ENCODE results near the gene EHMT1. TPM values are rescaled to one million over a fixed set of nuclear protein-coding genes. Genes with fewer than 3 reads are reported as not detected.

EHMT1 gene
- total and polyA plus RNA-seq, 10 of the 15 experiments (the other 5 are each of a cell fraction or from before 2014, with no cell fraction given), result 2.9 to 100 (median 48.1) TPM

- no peak for DNase-seq (ENCODE audit: low read depth, low spot score)
- Histone ChIP-seq H3K27ac (ENCODE audit: control insufficient read depth, insufficient read depth) (no peak overlapping the region), H3K4me1 (ENCODE audit: control insufficient read depth, insufficient read depth, low read length) (no peaks in the 10 kb centered on the region), H3K79me2 (ENCODE audit: control insufficient read depth, insufficient read depth, low read length) (no peaks in the 10 kb centered on the region), H3K9ac (ENCODE audit: control insufficient read depth, insufficient read depth, low read length) (no peak overlapping the region), H4K20me1 (ENCODE audit: control insufficient read depth, insufficient read depth) (no peaks in the 10 kb centered on the region), H3K27me3 (replicated peaks in 1 of 2; ENCODE audit: control insufficient read depth in 2 of 2, insufficient read depth in 2 of 2, low read length in 1 of 2) (no peaks in the 10 kb centered on the region), H3K9me3 (replicated peaks; ENCODE audit: control insufficient read depth, insufficient read depth, low read length) (no peaks in the 10 kb centered on the region; the same call in 2 of the 3 replicates), H3K36me3 (ENCODE audit: control insufficient read depth in 2 of 2, insufficient read depth in 2 of 2, low read length in 1 of 2) (peaks cover 25 to 40% of the 10 kb centered on the region in 2 experiments), H2AFZ (ENCODE audit: control insufficient read depth, low read depth, low read length) (no peak overlapping the region), H3K4me2 (ENCODE audit: control insufficient read depth, insufficient read depth) (no peak overlapping the region), H3K4me3 (no peak overlapping the region)
- FAIRE-seq, result no peak
- intact Hi-C loops (cut with micrococcal nuclease; ENCODE audit: unreplicated experiment), result no loop called here
- ChIA-PET RAD21 (ENCODE audit: unreplicated experiment) (no interaction called here), POLR2A (no interaction called here), CTCF (no interaction called here), SMC1A (ENCODE audit: uncharacterized antibody, unreplicated experiment) (no interaction called here)
- no peak; the same call in 1 of the 3 replicates for ATAC-seq
- no peak for TF ChIP-seq RAD21 (IDR thresholded peaks at IDR 0.05; ENCODE audit: insufficient read depth, low read depth, low read length)
- TF ChIP-seq POLR2A (IDR thresholded peaks at IDR 0.05; ENCODE audit: low read depth, low read length), result 0 out of 2 replicates have a peak, but pooled peaks have one; percentile 52
- in situ Hi-C loops (cut with MboI), result no loop called here
- WGBS (ENCODE audit: insufficient coverage, insufficient replicate concordance, low lambda C conversion rate, missing lambda C conversion rate), result 89% methylated on average over 17 of the region's 18 CpGs
- BruUV-seq (replicated peaks), result no TSS peak
Observed at GRCh38 chr9:137787786-137788505, 169.1 kb downstream of the EHMT1 start.

GRCh38 chr9:137788561-137789294 lies 169.9 kb downstream of the EHMT1 start:
- Histone ChIP-seq H2AFZ (ENCODE audit: control insufficient read depth, low read depth, low read length) (no peak overlapping the region), H3K4me3 (no peak overlapping the region), H3K36me3 (ENCODE audit: control insufficient read depth in 2 of 2, insufficient read depth in 2 of 2, low read length in 1 of 2) (peaks cover 29 to 37% of the 10 kb centered on the region in 2 experiments), H3K27ac (ENCODE audit: control insufficient read depth, insufficient read depth) (no peak overlapping the region), H3K9ac (ENCODE audit: control insufficient read depth, insufficient read depth, low read length) (no peak overlapping the region), H3K4me2 (ENCODE audit: control insufficient read depth, insufficient read depth) (no peak overlapping the region), H3K9me3 (replicated peaks; ENCODE audit: control insufficient read depth, insufficient read depth, low read length) (no peaks in the 10 kb centered on the region; the same call in 2 of the 3 replicates), H3K4me1 (ENCODE audit: control insufficient read depth, insufficient read depth, low read length) (no peaks in the 10 kb centered on the region), H3K79me2 (ENCODE audit: control insufficient read depth, insufficient read depth, low read length) (no peaks in the 10 kb centered on the region), H3K27me3 (replicated peaks in 1 of 2; ENCODE audit: control insufficient read depth in 2 of 2, insufficient read depth in 2 of 2, low read length in 1 of 2) (no peaks in the 10 kb centered on the region), H4K20me1 (ENCODE audit: control insufficient read depth, insufficient read depth) (no peaks in the 10 kb centered on the region)
- no TSS peak for BruUV-seq (replicated peaks)
- in situ Hi-C loops (cut with MboI) (no loop called here), intact Hi-C loops (cut with micrococcal nuclease; ENCODE audit: unreplicated experiment) (no loop called here)
- ATAC-seq (no peak), FAIRE-seq (no peak), DNase-seq (ENCODE audit: low read depth, low spot score) (no peak)
- CTCF ChIA-PET, result no interaction called here
- WGBS (ENCODE audit: insufficient coverage, insufficient replicate concordance, low lambda C conversion rate, missing lambda C conversion rate), result 82% methylated on average over 35 of the region's 59 CpGs
- RAD21 ChIA-PET (ENCODE audit: unreplicated experiment), result no interaction called here
- SMC1A ChIA-PET (ENCODE audit: uncharacterized antibody, unreplicated experiment), result interaction anchor here (1.4 kb wide), 1 partner anchor 12 kb away, joined by 4 read pairs; no protein-coding TSS in a partner anchor
- POLR2A ChIA-PET, result no interaction called here
- TF ChIP-seq TBL1XR1 (IDR thresholded peaks at IDR 0.05; ENCODE audit: low read depth, low read length), result no peak
- TF ChIP-seq SRF (IDR thresholded peaks at IDR 0.05; ENCODE audit: low read depth in 2 of 2, low read length in 2 of 2), result no peak
- no peak for TF ChIP-seq ZNF217 (IDR thresholded peaks at IDR 0.05)
- TF ChIP-seq ETV6 (conservative IDR thresholded peaks at IDR 0.05 in 1 of 2, IDR thresholded peaks at IDR 0.05 in 1 of 2; ENCODE audit: borderline replicate concordance in 1 of 2, low read depth in 1 of 2), result no peak
- TF ChIP-seq NR2F1 (conservative IDR thresholded peaks at IDR 0.05), result no peak
- TF ChIP-seq KLF5 (IDR thresholded peaks at IDR 0.05; ENCODE audit: partially characterized antibody), result no peak
- no peak for TF ChIP-seq MAX (IDR thresholded peaks at IDR 0.05; ENCODE audit: low read depth, low read length)
- TF ChIP-seq ATF7 (IDR thresholded peaks at IDR 0.05; ENCODE audit: low read depth), result no peak
- TF ChIP-seq BRCA1 (IDR thresholded peaks at IDR 0.05; ENCODE audit: low read depth, low read length), result no peak
- TF ChIP-seq, protein P1, sequence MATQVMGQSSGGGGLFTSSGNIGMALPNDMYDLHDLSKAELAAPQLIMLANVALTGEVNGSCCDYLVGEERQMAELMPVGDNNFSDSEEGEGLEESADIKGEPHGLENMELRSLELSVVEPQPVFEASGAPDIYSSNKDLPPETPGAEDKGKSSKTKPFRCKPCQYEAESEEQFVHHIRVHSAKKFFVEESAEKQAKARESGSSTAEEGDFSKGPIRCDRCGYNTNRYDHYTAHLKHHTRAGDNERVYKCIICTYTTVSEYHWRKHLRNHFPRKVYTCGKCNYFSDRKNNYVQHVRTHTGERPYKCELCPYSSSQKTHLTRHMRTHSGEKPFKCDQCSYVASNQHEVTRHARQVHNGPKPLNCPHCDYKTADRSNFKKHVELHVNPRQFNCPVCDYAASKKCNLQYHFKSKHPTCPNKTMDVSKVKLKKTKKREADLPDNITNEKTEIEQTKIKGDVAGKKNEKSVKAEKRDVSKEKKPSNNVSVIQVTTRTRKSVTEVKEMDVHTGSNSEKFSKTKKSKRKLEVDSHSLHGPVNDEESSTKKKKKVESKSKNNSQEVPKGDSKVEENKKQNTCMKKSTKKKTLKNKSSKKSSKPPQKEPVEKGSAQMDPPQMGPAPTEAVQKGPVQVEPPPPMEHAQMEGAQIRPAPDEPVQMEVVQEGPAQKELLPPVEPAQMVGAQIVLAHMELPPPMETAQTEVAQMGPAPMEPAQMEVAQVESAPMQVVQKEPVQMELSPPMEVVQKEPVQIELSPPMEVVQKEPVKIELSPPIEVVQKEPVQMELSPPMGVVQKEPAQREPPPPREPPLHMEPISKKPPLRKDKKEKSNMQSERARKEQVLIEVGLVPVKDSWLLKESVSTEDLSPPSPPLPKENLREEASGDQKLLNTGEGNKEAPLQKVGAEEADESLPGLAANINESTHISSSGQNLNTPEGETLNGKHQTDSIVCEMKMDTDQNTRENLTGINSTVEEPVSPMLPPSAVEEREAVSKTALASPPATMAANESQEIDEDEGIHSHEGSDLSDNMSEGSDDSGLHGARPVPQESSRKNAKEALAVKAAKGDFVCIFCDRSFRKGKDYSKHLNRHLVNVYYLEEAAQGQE (IDR thresholded peaks at IDR 0.05; ENCODE audit: low read depth, low read length), result no peak
- TF ChIP-seq MXI1 (IDR thresholded peaks at IDR 0.05; ENCODE audit: low read depth, low read length), result no peak

Measured in GM12878 (cell line).